B cell (primary cell): ENCODE measurements around the gene CANT1. TPM values are rescaled to one million over a fixed set of nuclear protein-coding genes. Genes with fewer than 3 reads are reported as not detected.

ENCODE experiments used
- ATAC-seq: fragments of 200-7000 bp; cut with Tn5 transposase; one replicate; pipeline ENCODE4 v1.10.0; 2021; ENCODE audit warnings: low read depth, mild to moderate bottlenecking, moderate number of reproducible peaks, moderate library complexity
- CTCF ChIA-PET: fragments of 350-600 bp; sonication (Branson Sonifier 250); formaldehyde crosslinking; loops from one replicate; lab custom pipeline; 2021; ENCODE audit warnings: antibody characterized with exemption, inconsistent platforms; lab: Charles Lee
- POLR2A ChIA-PET: fragments of 350-600 bp; sonication (Branson Sonifier 250); formaldehyde crosslinking; loops from one replicate; lab custom pipeline; 2021; ENCODE audit warnings: antibody characterized with exemption; lab: Charles Lee
- DNase-seq: peaks from one replicate; pipeline ENCODE4 v3.0.0; 2013
- H2AFZ ChIP-seq: 2 replicates; pipeline ENCODE4 v1.6.1; 2012; ENCODE audit warnings: mild to moderate bottlenecking, low read depth, low read length; ENCODE audit not compliant: insufficient read depth, poor library complexity, severe bottlenecking
- H3K27ac ChIP-seq, 2 donors: 1 replicate in 1 of 2; 2 replicates in 1 of 2; pipeline ENCODE4 v1.5.1; 2012 to 2013; ENCODE audit warnings: low read length in 2 of 2, mild to moderate bottlenecking in 2 of 2, moderate library complexity in 1 of 2
- H3K27me3 ChIP-seq, 4 experiments: fragments of 200-600 bp in 1 of 4; sonication (generic) in 1 of 4; replicated peaks in 1 of 4; 1 replicate in 2 of 4; 2 replicates in 2 of 4; pipeline versions ENCODE4 v1.6.1 to v1.7.0; 2013 to 2016; ENCODE audit warnings: low read length in 3 of 4, mild to moderate bottlenecking in 2 of 4, mixed read lengths in 1 of 4, moderate library complexity in 1 of 4; ENCODE audit not compliant: insufficient read depth in 4 of 4, control insufficient read depth in 3 of 4; ENCODE audit errors: control extremely low read depth in 1 of 4
- H3K36me3 ChIP-seq, 2 experiments: replicated peaks in 1 of 2; 1 replicate in 1 of 2; 2 replicates in 1 of 2; pipeline versions ENCODE4 v1.6.1 to v1.7.1; 2013; ENCODE audit warnings: low read length in 1 of 2; ENCODE audit not compliant: insufficient read depth in 2 of 2, control insufficient read depth in 1 of 2; ENCODE audit errors: control extremely low read depth in 1 of 2, extremely low read depth in 1 of 2
- H3K4me1 ChIP-seq, 2 donors: fragments of 200-600 bp in 1 of 2; sonication (generic) in 1 of 2; 1 replicate in 1 of 2; 2 replicates in 1 of 2; pipeline versions ENCODE4 v1.5.1 to v1.6.1; 2013 to 2017; ENCODE audit warnings: low read length in 2 of 2; ENCODE audit not compliant: control insufficient read depth in 2 of 2, insufficient read depth in 2 of 2
- H3K4me2 ChIP-seq: replicated peaks from 2 replicates; pipeline ENCODE3; 2012; ENCODE audit warnings: mild to moderate bottlenecking, low read depth, low read length; ENCODE audit not compliant: poor library complexity, severe bottlenecking
- H3K4me3 ChIP-seq, 5 experiments: fragments of 200-600 bp in 1 of 5; sonication (generic) in 1 of 5; 1 replicate in 3 of 5; 2 replicates in 2 of 5; pipeline versions ENCODE4 v1.5.1 to v1.7.0; 2011 to 2016; ENCODE audit warnings: low read length in 4 of 5, mild to moderate bottlenecking in 4 of 5, low read depth in 2 of 5, control low read depth in 1 of 5, moderate library complexity in 1 of 5; ENCODE audit not compliant: insufficient read depth in 1 of 5; ENCODE audit errors: control extremely low read depth in 1 of 5, extremely low read depth in 1 of 5
- H3K79me2 ChIP-seq: fragments of 200-600 bp; sonication (generic); one replicate; pipeline ENCODE4 v1.6.0; 2016; ENCODE audit warnings: low read length; ENCODE audit not compliant: control insufficient read depth, insufficient read depth
- H3K9ac ChIP-seq: fragments of 200-600 bp; sonication (generic); 2 replicates; pipeline ENCODE4 v1.6.1; 2017; ENCODE audit warnings: mild to moderate bottlenecking, low read length, moderate library complexity
- H3K9me3 ChIP-seq, 3 donors: one replicate each; pipeline versions ENCODE4 v1.6.1 to v1.7.1; 2013; ENCODE audit warnings: low read length in 2 of 3; ENCODE audit not compliant: control insufficient read depth in 2 of 3, insufficient read depth in 1 of 3; ENCODE audit errors: control extremely low read depth in 1 of 3
- H4K20me1 ChIP-seq: 2 replicates; pipeline ENCODE4 v1.6.0; 2012; ENCODE audit warnings: mild to moderate bottlenecking, low read length; ENCODE audit not compliant: insufficient read depth, control insufficient read depth, poor library complexity, severe bottlenecking
- H3K27ac Mint-ChIP-seq: one replicate; pipeline ENCODE4 v1.8.0; 2021; ENCODE audit warnings: mixed read lengths
- H3K27me3 Mint-ChIP-seq: one replicate; pipeline ENCODE4 v1.8.0; 2021; ENCODE audit warnings: mixed read lengths
- H3K4me1 Mint-ChIP-seq: one replicate; pipeline ENCODE4 v1.8.0; 2021; ENCODE audit warnings: mixed read lengths
- H3K4me3 Mint-ChIP-seq: one replicate; pipeline ENCODE4 v1.8.0; 2021; ENCODE audit warnings: mixed read lengths
- H3K9me3 Mint-ChIP-seq: one replicate; pipeline ENCODE4 v1.8.0; 2022; ENCODE audit warnings: mixed read lengths; ENCODE audit not compliant: insufficient read depth
- CTCF ChIP-seq: fragments of 200-600 bp; IDR thresholded peaks from one replicate; pipeline ENCODE4 v1.8.0; 2022; ENCODE audit warnings: antibody characterized with exemption, mild to moderate bottlenecking
- EZH2 ChIP-seq: IDR thresholded peaks from 2 replicates; pipeline ENCODE4 v1.6.1; 2012; ENCODE audit warnings: borderline replicate concordance, low read depth, mild to moderate bottlenecking, moderate library complexity, low read length; ENCODE audit not compliant: insufficient read depth, poor library complexity, severe bottlenecking
- WGBS: methylation state at CpG from one replicate; pipeline ENCODE4 v1.1.5; 2013; ENCODE audit warnings: missing lambda C conversion rate; ENCODE audit not compliant: insufficient coverage; 5-methylcytosine and 5-hydroxymethylcytosine counted together
- intact Hi-C: fragments of 100-400 bp; cut with micrococcal nuclease; formaldehyde crosslinking; loops from one replicate; pipeline ENCODE4 v1.10.0; 2022
- polyA plus RNA-seq: library from polyadenylated mRNA; depleted of rRNA; stranded (reverse); fragments of >200 nt; gene quantifications from 2 replicates; pipeline ENCODE4 v1.2.3, GENCODE V29; 2012
- total RNA-seq, 2 donors: library from RNA; stranded (reverse); fragments of 120-200 nt in 1 of 2; gene quantifications; 1 replicate in 1 of 2; 2 replicates in 1 of 2; pipeline versions ENCODE4 v1.2.3 to v1.2.4, GENCODE V29; 2013 to 2022

The CANT1 gene
- total and polyA plus RNA-seq, 2 donors (not counting 1 experiment from before 2014, with no cell fraction given): 17.3 to 44.2 TPM

GRCh38 chr17:78985395-78985794, 24.2 kb downstream of the CANT1 start:
- ChIA-PET CTCF (interaction anchor here (1.7 kb wide), 1 partner anchor 119 kb away, joined by 5 read pairs; no protein-coding TSS in a partner anchor), POLR2A (no interaction called here)
- ATAC-seq (no peak), DNase-seq (no peak)
- Histone ChIP-seq H2AFZ (no peak overlapping the region), H3K4me1 (peaks cover 16 to 21% of the 10 kb centered on the region in 2 donors), H3K79me2 (no peaks in the 10 kb centered on the region), H3K4me3 (no peak overlapping the region), H3K4me2 (no peak overlapping the region), H3K9ac (no peak overlapping the region), H3K27me3 (no peaks in the 10 kb centered on the region), H4K20me1 (no peaks in the 10 kb centered on the region), H3K9me3 (no peaks in the 10 kb centered on the region), H3K27ac (no peak overlapping the region), H3K36me3 (peaks cover 0 to 4% of the 10 kb centered on the region in 2 experiments)
- Mint-ChIP-seq H3K4me1 (peaks cover 15% of the 10 kb centered on the region), H3K27me3 (no peaks in the 10 kb centered on the region), H3K9me3 (no peaks in the 10 kb centered on the region), H3K4me3 (no peak overlapping the region), H3K27ac (no peak overlapping the region)
- intact Hi-C loops: no loop called here
- 80% methylated on average over 2 of the region's 5 CpGs for WGBS
- TF ChIP-seq EZH2 (no peak), CTCF (no peak)

- Mint-ChIP-seq H3K9me3 (no peaks in the 10 kb centered on the region), H3K4me3 (no peak overlapping the region), H3K4me1 (peaks cover 13% of the 10 kb centered on the region), H3K27ac (no peak overlapping the region), H3K27me3 (no peaks in the 10 kb centered on the region)
- Histone ChIP-seq H3K27ac (no peak overlapping the region), H2AFZ (no peak overlapping the region), H3K27me3 (no peaks in the 10 kb centered on the region), H3K9ac (no peak overlapping the region), H3K4me2 (no peak overlapping the region), H3K79me2 (no peaks in the 10 kb centered on the region), H3K4me1 (peaks cover 15 to 34% of the 10 kb centered on the region in 2 donors), H3K4me3 (no peak overlapping the region), H3K9me3 (no peaks in the 10 kb centered on the region), H4K20me1 (no peaks in the 10 kb centered on the region), H3K36me3 (no peaks in the 10 kb centered on the region)
- 91% methylated on average over 16 of the region's 16 CpGs for WGBS
- ATAC-seq (no peak), DNase-seq (no peak)
- TF ChIP-seq EZH2 (no peak), CTCF (no peak)
- intact Hi-C loops: no loop called here
- ChIA-PET CTCF (interaction anchor here (1.3 to 1.5 kb wide), 3 partner anchors 9 to 115 kb away, joined by 3 to 5 read pairs (median 3); no protein-coding TSS in a partner anchor), POLR2A (no interaction called here)
Measured at GRCh38 chr17:78981010-78981888, 28.3 kb downstream of the CANT1 start.
